GM21619 (cell line): ENCODE data around the gene PPP2R2D.
"Not testable (repeated sequence)": the region's sequence is repeated elsewhere in the genome, so short reads cannot be mapped to it uniquely, and the experiment has no call there.

Source experiments
- ATAC-seq: cut with Tn5 transposase; IDR thresholded peaks from one replicate; pipeline ENCODE4 v1.9.1; 2021; ENCODE audit not compliant: unreplicated experiment

The PPP2R2D gene

DNA sequence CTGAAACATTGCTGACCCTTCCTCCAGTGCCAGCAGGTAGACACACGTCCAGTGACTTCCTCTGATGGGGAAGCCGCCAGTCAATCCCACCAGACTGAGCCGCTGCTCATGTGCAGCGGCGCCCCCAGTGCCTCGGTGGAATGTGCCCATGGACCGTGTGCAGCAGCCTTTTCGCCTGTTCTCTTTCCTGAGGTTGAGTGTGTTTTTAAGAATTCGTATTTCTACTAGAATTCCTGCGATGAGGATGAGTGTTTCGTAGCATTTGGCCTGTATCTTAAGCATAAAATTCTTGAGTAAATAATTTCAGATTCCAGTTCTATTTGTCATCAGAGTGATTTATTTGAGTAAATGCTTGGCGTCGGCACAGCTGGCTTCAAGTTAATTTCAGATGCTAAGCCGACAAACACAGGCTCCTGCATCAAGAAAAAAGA, 45.5 kb downstream of the PPP2R2D start:
- ATAC-seq: no peak

DNA sequence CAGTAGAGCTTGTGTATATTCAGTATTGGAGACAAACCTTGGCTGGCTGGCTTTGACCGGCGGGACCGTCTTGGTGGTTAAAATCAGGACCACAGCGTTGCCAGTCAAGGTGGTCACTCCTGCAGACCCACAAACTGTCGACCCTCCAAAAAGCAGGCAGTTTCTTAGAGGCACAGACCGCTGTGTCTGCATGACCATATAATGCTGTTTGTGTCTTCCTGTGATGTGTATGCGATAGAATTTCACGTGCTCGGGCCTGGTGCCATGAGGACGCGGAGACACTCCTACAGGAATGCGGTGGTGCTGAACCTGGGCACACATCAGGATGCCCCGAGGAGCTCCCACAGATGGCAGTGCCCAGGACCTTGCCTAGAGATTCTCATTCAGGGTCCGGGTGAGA, 46.1 kb downstream of the PPP2R2D start:
- no peak for ATAC-seq

DNA sequence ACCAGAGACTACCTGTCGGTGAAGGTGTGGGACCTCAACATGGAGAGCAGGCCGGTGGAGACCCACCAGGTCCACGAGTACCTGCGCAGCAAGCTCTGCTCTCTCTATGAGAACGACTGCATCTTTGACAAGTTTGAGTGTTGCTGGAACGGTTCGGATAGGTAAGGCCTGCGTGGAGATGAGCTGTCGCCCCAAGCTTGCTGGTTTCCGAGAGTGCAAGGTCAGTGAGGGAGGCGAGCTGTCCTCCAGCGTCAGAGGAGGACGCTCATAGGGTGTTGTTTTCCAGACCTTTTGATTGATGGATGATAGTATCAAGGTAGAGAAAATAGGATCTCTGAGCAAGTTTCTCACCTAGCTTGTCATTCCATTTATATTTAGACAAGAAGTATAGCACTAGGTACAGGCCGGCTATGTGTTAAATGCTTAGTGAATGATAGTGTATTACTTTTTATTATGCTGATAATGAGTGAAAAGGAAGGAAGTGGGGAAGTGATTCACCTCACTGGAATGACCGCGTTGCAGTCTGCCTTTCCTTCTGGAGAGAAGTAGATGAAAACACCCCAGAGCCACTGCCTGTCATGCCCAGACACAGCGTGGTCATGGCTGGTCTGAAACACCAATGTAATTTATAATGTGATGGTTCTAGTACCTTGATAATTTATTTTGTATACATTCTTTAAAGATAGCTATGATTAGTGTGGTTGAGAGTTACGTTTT, 47.0 kb downstream of the PPP2R2D start:
- no peak for ATAC-seq

DNA sequence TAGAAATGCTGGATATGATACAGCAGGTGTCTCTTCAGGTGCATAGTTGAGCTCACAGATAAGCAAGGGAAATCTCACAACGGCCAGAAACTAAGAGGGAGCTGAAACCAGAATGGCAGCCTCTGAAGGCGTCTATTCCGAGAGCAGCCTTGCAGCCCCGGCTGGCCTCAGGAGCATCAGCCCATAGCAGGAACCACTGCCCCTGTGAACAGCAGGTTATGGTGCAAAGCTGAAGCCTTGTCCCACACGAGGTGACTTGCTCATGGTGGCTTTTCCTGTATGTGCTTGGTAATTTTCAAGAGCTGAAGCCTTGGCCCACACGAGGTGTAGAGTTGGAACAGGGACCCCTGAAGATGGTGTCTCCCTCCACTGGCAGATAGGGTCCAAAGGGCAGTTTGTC, 47.7 kb downstream of the PPP2R2D start:
- ATAC-seq: no peak

DNA sequence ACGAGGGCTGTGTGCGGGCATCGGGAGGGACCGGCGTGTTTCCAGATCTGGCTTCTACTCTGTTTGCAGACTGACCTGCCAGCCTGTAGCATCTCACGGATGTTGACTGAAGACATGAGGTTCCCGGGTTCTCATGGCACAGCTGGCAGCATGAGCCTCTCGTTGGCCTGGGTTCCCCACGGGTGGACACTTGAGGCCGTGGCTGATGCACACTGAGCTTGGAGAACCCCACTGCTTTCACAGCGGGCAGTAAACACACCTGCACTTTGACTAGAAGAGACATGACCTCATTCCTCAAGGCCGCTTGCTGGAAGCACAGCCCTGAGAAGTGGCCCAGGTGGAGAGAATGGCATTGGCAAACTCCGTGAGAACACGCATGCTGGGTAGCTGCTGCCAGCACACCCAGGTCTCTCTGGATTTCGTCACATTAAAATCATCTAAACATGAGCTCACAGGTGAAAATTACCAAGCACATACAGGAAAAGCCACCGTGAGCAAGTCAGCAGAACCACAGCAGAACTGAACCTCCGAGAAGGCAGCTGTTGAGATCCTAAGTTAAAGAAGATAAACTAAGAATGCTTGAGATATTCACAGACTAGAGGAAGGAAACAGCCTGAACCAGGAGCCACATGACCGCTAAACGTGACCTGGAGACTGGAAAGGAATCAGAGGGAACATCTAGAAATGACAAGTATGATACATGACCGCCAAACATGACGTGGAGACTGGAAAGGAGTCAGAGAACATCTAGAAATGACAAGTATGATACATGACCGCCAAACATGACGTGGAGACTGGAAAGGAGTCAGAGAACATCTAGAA, 48.4 kb downstream of the PPP2R2D start:
- ATAC-seq: no peak

DNA sequence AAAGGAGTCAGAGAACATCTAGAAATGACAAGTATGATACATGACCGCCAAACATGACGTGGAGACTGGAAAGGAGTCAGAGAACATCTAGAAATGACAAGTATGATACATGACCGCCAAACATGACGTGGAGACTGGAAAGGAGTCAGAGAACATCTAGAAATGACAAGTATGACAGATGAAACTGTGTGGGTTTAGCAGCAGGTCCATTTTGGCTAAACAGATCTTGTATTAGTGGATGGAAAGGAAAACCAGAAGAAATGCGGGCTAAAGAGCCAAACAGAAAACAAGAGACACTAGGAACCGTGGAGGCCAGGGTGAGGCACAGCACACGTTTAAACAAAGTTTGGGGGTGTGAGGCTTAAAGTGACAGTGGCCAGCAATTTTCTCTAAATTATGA, 49.1 kb downstream of the PPP2R2D start:
- ATAC-seq: not testable (repeated sequence)

DNA sequence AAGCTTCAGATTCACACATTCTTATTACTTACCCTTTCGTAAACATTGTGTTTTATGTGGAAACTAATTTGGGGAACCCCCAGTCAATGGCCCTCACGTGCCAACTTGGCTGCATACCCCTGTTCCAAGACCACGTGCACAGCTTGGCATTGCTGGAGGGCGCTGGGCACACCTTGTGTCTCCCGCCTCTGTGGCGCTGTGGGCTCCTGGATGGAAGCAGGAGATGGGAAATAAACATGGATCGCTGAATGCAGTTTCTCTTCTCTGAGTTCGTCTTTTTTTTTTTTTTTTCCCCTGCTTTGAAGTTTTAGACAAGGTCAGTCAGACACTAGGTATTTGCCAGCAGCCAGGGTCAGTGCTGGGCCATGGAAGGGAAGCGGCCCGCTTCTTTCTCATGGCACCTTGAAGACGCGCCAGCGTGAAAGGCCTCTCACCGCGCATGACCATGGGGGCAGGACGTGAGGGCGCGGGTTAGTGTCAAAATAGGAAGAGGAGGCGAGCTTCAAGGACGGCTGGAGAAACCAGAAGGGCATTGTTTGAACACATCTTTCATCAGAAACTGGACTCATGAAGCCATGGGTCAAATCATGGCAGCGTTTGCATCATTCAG, 53.7 kb downstream of the PPP2R2D start:
- ATAC-seq: no peak

DNA sequence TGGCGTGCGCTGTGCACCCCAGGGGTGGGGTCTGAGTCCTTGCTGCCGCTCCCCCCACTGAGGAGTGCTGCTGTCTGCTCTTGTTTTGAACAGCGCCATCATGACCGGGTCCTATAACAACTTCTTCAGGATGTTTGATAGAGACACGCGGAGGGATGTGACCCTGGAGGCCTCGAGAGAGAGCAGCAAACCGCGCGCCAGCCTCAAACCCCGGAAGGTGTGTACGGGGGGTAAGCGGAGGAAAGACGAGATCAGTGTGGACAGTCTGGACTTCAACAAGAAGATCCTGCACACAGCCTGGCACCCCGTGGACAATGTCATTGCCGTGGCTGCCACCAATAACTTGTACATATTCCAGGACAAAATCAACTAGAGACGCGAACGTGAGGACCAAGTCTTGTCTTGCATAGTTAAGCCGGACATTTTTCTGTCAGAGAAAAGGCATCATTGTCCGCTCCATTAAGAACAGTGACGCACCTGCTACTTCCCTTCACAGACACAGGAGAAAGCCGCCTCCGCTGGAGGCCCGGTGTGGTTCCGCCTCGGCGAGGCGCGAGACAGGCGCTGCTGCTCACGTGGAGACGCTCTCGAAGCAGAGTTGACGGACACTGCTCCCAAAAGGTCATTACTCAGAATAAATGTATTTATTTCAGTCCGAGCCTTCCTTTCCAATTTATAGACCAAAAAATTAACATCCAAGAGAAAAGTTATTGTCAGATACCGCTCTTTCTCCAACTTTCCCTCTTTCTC, 55.0 kb downstream of the PPP2R2D start:
- no peak for ATAC-seq

DNA sequence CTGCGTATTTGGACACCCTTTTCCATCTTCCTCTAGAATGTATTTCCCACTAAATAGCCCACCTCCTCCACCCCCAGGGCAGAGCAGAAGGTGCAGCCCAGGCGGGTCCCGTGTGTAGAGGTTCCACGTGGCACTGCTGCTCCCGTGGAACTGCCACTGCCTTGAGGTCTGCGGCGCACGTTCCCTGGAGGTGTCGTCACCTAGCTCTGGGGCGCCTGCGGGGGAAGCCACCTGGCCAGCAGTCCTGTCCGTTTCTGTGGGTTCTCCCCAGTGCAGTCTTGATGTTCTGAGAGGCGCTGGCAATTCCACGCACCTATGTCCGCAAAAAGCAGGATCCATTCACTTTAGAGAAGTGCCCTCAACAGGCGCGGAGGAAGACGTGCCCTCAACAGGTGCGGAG, 59.0 kb downstream of the PPP2R2D start:
- no peak for ATAC-seq

DNA sequence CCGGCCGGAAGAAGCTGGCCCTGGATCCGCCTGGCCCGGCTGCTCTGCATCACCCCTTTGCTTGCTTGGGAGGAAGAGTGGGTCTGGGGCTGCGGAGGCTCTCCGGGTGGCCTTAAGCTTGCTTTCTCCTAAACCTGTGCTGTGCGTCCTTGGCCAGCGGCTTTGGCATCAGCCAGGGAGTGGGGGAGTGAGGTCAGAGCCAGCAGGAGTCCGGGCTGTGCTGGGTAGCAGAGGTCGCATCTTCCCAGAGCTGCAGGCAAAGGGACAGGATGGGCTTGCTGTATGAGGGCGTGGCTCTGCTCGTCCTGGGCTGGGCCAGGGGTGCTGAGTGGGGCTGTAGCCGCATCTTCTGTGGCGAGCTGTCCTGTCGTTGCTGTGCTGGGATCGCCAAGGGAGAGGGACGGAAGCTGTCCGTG, 59.8 kb downstream of the PPP2R2D start:
- ATAC-seq: no peak

DNA sequence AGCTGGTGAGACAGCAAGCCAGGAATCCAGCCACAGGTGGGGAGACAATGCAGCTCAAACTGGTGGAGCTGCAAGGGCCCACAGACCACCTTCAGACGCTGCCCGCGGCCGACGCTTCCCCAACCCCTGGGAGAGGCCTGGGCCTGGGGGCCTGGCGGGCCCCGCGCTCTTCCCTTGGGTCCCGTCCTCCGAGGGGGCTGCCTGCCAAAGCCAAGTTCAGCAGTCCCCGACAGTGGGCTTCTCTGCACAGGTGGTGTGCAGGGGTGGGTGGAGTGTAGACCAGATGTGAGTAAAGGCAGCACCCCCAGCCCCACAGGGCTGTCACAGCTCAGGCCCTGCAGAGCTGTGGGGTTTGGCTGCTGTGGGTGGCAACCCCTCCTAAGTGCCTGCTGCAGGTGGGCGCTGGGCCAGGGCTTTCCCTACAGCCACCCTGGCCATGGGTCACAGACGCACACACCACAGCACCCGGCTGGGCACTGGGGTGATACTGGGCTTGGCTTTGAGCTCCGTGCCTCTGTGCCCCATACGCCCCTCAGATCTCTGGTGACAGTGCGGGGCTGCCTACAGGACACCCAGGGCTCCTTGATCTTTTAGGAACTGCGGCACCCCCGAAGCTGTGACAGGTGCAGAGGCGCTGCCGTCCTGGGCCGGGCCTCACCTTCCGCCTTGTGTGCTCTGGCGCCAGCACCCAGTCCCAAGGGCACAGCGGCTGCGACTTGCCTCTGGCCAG, 60.4 kb downstream of the PPP2R2D start:
- ATAC-seq: no peak

DNA sequence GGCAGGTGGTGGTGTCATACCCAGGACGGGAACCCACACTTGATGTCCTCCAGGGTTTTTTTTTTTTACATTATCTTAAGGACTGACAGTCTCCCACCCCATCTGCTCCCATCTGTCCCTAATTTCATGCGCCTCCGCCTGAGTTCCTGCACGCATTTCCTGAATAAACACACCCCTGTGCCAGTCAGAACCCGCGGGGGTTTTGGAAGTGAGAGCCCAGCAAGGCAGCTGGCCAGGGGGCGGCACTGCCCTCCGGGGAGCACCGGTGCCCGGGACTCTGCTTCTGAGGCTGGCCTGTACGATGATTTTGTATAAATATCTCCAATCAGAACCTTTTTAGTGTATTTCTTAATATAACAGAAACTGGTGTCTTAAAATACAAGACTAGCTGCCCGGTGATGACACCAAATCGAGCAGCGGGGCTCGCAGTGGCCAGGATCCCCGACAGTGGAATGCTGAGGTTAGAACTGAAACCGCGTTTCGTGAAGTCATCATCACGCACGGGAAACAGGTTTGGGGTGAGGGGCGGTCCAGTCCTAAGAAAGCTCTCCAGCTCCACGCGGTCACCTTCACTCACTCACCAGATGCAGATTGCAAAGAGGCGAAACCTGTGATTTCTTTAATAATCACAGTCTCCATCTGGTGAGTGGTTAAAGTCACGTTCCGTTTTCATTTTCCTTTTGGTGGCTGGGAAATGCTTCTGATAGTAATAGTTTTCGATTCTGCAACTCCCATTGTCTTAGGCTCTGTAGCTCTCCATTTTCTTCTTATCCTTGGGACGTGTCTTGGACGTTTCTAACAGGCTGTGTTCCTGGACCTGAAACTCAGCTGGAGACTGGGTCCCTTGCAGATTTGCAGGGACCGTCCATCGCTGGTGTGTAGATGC, 61.2 kb downstream of the PPP2R2D start:
- ATAC-seq: no peak

DNA sequence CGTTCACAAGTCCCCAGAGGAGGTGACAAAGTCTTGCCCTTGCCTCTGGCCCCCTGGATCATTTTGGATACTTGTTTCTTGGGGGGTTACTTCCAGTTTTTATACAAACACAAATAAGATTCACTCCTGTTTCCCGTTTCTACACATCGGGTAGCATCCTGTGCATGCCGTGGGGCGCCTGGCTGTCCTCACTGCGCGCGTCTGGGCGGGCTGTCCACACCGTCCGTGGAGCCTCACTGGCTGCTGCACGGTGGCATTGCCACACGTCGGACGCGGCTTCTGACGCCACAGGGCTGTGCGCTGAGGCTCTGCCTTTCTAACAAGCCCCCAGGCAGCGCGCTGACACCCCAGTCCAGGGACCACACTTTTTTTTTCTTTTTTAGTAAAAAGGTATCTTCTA, 62.5 kb downstream of the PPP2R2D start:
- no peak for ATAC-seq

DNA sequence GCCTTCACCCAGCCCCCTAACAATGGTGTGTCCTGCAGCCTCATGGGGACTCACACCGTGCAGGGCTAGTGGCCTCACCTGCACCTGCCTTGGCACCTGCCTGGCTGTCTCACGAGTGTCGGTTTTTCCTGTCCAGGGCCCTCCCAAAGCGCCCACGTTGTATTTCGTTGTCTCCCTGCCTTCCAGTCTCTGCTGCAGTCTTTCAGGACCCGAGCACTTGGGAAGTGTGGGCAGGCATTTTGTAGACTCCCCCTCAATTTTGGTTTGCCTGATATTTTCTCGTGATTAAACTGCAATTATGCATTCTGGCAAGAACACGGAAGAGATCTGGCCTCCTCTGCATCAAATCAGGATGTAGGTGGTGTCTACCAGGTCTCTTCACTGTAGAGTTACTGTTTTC, 63.0 kb downstream of the PPP2R2D start:
- ATAC-seq: no peak

DNA sequence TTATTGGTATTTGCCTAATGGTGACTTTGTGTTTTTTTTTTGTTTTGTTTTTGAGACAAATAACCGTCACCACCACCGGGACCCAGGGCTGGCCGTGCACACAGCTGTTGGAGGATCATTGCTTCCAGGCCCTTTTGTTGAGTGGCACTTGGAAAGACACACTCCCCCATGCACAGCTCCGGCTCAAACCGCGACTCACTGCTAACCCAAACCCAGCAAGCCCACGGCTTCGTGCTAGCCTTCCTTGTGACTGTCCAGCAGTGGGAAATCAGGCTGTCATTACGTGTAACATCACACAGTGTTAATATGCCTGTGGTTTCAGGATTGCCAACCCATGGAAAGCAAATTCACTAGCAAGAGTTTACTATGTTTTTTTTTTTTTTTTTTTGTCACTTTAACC, 63.5 kb downstream of the PPP2R2D start:
- ATAC-seq: no peak

DNA sequence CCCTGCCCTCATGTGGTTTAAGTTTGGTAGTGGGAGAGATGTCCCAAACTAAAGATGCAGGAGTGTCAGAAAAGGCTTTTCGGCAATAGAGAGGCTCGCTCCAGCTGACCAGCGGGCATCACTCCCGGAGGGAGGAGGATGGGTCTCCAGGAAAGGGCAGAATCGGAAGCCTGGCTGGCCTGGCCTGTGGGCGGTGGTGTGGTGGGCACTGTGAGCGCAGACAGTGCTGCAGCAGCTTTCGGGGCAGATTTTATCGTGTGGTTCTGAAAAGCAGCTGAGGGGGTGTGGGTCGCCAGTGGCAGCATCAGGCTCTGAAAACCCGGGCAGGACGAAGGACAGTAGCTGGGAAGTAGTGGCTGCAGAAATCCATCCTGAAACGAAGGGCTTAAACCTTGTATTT, 68.1 kb downstream of the PPP2R2D start:
- no peak for ATAC-seq

DNA sequence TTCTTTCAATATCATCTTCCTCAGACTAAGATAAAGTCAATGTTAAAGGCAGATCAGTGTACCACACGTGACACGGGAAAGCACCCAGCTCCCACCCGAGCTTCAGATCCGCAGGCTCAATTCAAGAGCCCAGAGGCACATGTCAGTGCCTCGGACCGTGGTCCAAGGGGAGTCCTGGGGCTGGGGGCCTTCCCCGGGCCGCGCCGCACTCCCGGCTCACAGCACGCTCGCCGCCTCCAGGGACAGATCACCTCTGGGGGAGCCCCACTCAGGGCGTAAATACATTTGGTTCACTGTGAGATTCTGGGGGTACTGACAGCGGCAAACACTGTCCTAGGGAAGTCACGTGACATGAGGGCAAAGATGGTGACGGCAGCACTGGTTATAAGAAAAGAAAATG, 70.1 kb downstream of the PPP2R2D start:
- ATAC-seq: no peak

DNA sequence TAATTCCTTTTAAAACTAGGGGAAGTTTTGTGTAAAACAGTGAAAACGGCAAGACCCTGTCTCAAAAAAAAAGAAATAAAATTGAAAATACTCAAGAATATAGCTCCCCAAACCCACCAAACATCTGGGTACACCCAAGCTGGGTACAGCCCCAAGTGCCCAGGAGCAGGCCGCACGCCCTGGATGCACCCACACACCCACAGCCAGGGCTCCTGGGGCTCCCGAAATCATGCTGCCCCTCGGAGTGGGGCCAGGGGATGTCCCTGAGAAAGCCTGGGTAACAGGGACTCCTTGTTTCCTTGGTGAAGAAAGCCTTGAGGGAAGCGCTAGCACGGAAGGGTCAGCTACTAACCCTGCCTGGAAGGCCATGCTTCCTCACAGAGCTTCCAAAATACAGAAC, 70.8 kb downstream of the PPP2R2D start:
- no peak for ATAC-seq

DNA sequence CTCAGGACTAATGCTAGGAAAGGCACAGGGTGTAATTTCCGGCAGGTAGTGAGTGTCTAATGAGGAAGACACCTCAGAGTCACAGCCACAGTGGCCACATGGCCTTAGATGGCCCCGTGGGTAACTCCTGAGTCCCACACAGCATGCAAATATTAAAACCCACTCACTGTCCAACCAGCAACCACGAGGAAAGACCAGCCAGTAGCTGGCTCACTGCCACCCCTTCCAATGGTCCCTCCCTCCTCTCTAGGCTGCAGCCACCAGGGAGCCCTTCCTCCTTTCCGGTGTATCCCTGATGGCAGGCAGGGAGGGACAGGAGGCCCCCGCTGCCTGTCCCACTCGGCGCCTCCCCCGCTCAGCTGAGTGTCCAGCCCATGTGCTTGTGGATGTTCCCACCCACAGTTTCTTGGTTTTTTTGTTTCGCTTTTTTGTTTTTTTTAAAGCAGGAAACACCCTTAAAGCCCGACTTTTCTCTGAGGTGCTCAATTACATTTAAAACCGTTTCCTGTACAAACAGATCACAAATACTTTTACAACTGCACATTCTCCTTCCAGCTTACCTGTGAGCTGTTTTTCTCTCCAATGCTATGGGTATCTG, 71.8 kb downstream of the PPP2R2D start:
- ATAC-seq: no peak
